ENCODE data around the gene LCP1. TPM values are rescaled to one million over a fixed set of nuclear protein-coding genes. Genes with fewer than 3 reads are reported as not detected.

Gene LCP1
- total and polyA plus RNA-seq, 9 of the 15 experiments (the other 6 are each of a cell fraction or from before 2014, with no cell fraction given) = 83.0 to 255 (median 163) TPM

DNA sequence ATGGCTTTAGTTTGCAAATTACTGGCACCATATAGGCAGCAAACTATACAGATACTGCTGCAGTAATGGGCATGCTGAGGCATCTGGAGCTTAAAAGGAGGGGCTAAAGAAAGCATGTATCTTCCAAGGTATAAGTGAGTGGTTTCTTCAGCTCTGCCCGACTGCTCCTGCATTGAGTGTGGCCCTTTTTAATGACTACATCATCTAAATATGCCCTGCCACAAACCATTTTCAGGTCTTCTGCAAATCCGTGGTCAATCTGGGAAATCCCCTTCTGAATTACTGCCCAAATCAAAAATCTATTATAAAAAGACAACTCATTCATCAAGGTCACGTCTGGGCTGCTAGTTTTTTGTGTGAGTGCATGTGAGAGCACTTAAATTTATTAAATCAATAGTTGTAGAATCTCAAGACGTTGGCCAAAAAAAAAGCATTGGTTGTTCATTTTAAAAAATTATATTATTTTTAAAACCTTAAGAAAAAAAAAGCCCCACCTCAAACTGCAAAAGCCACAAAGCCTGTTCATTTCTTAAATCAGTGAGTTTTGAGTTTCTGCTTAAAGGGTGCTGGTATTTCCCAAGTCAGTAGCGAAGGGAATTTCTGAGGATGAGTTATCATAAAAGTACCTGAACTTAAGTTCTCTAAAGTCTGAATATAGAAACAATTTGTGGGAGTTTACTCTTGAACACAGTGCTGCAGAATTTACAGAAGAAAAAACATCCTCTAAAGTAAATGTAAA lies 16.3 kb downstream of the LCP1 start (continued):
- TF ChIP-seq MCM2 (IDR thresholded peaks at IDR 0.05; ENCODE audit: low read depth) (no peak), SIX5 (IDR thresholded peaks at IDR 0.05; ENCODE audit: borderline replicate concordance in 1 of 2, insufficient read depth in 1 of 2, low read depth in 1 of 2, low read length in 2 of 2) (no peak), FOXO4 (CRISPR knock-in tag; IDR thresholded peaks at IDR 0.05) (no peak), TAF15 (IDR thresholded peaks at IDR 0.05; ENCODE audit: low read depth, low read length) (no peak), SMARCA5 (IDR thresholded peaks at IDR 0.05) (no peak)

DNA sequence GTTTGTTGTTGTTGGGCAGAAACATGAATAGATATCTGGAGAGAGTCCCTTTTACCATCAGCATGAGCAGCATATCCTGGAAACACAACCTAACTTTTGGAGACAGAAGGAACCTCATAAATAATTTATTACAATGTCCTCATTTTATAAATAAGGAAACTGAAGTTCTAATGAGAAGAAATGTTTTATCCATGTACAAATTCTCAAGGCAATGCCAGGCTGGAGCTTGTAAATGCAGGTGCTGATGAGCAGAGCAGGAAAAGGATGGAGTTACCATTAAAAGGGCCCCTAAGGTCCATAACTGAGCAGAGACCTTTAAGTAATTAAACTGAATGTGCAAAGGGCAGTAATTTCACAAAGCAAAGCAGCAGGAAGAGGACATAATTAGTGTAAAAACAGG lies 17.3 kb downstream of the LCP1 start:
- H3K9me1 ChIP-seq (ENCODE audit: control insufficient read depth, insufficient read depth, low read length) = no peaks in the 10 kb centered on the region
- DNase-seq (ENCODE audit: extremely low read depth in 1 of 4, low spot score in 3 of 4) = no peak
- peaks cover 30% of the 10 kb centered on the region; the same call in 2 of the 3 replicates for H3K36me3 ChIP-seq (ENCODE audit: control insufficient read depth, insufficient read depth, low read length)
- H3K27me3 ChIP-seq (ENCODE audit: control insufficient read depth in 2 of 2, insufficient read depth in 2 of 2, low read length in 2 of 2) = no peaks in the 10 kb centered on the region
- BruUV-seq (replicated peaks) = no TSS peak
- peaks cover 82% of the 10 kb centered on the region for H3K79me2 ChIP-seq (ENCODE audit: control insufficient read depth, insufficient read depth, low read length)
- in situ Hi-C loops (cut with MboI) = no loop called here
- ATAC-seq = no peak
- H4K20me1 ChIP-seq (replicated peaks; ENCODE audit: control insufficient read depth, insufficient read depth, low read length) = peaks cover 7% of the 10 kb centered on the region; the same call in 1 of the 2 replicates
- CTCF ChIA-PET (ENCODE audit: low intra/inter-chr PET ratio) = no interaction called here
- H3K9ac ChIP-seq (ENCODE audit: insufficient read depth in 1 of 2, low read depth in 2 of 2, low read length in 2 of 2) = no peak overlapping the region
- peaks cover 3 to 17% of the 10 kb centered on the region in 2 experiments; a peak in 4 of 5 replicates for H3K4me1 ChIP-seq (replicated peaks in 1 of 2; ENCODE audit: control insufficient read depth in 2 of 2, insufficient read depth in 2 of 2, low read length in 2 of 2)
- no peak overlapping the region for H3K4me2 ChIP-seq (ENCODE audit: insufficient read depth, low read length)
- no peak overlapping the region for H3K27ac ChIP-seq (ENCODE audit: extremely low read depth, low read depth, low read length)
- FAIRE-seq = no peak
- H2AFZ ChIP-seq (ENCODE audit: low read depth, low read length) = no peak overlapping the region
- H3K9me3 ChIP-seq (replicated peaks; ENCODE audit: control insufficient read depth, insufficient read depth, low read depth, low read length) = no peaks in the 10 kb centered on the region
- intact Hi-C loops (cut with micrococcal nuclease) = no loop called here
- POLR2A ChIA-PET = no interaction called here
- no peak overlapping the region for H3K4me3 ChIP-seq
- TF ChIP-seq ZNF24 (IDR thresholded peaks at IDR 0.05) = no peak
- no peak for TF ChIP-seq NFE2 (IDR thresholded peaks at IDR 0.05; ENCODE audit: low read depth)
- TF ChIP-seq ZNF561 (CRISPR knock-in tag; conservative IDR thresholded peaks at IDR 0.05) = no peak
- TF ChIP-seq SP1 (CRISPR knock-in tag; IDR thresholded peaks at IDR 0.05) = no peak
- TF ChIP-seq GATAD2A (IDR thresholded peaks at IDR 0.05) = no peak
- no peak for TF ChIP-seq PHTF2 (CRISPR knock-in tag; IDR thresholded peaks at IDR 0.05)
- no peak for TF ChIP-seq CBX5 (IDR thresholded peaks at IDR 0.05; ENCODE audit: borderline replicate concordance, low read depth)
- TF ChIP-seq FOXP1 (CRISPR knock-in tag; IDR thresholded peaks at IDR 0.05) = no peak
- TF ChIP-seq, protein P1, sequence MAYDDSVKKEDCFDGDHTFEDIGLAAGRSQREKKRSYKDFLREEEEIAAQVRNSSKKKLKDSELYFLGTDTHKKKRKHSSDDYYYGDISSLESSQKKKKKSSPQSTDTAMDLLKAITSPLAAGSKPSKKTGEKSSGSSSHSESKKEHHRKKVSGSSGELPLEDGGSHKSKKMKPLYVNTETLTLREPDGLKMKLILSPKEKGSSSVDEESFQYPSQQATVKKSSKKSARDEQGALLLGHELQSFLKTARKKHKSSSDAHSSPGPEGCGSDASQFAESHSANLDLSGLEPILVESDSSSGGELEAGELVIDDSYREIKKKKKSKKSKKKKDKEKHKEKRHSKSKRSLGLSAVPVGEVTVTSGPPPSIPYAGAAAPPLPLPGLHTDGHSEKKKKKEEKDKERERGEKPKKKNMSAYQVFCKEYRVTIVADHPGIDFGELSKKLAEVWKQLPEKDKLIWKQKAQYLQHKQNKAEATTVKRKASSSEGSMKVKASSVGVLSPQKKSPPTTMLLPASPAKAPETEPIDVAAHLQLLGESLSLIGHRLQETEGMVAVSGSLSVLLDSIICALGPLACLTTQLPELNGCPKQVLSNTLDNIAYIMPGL (CRISPR knock-in tag; IDR thresholded peaks at IDR 0.05) = no peak
- TF ChIP-seq CCNT2 (IDR thresholded peaks at IDR 0.05; ENCODE audit: borderline replicate concordance, extremely low read depth, insufficient read length, low read depth, low read length) = no peak

Measured in K562 (cell line).